Measurements from ENCODE around the gene RNF17. TPM values are rescaled to one million over a fixed set of nuclear protein-coding genes. Genes with fewer than 3 reads are reported as not detected.

RNF17 gene
- total and polyA plus RNA-seq, 2 experiments from 2014 or later, result not detected

- Histone ChIP-seq H3K4me3 (peak overlapping the region; percentile 34), H3K4me1 (ENCODE audit: low read depth) (no peaks in the 10 kb centered on the region), H3K27me3 (peaks cover 84% of the 10 kb centered on the region), H3K27ac (no peak overlapping the region), H3K36me3 (no peaks in the 10 kb centered on the region), H3K9me3 (ENCODE audit: low read depth) (no peaks in the 10 kb centered on the region)
- no peak for TF ChIP-seq CTCF (IDR thresholded peaks at IDR 0.05; ENCODE audit: low read depth, low read length)
- DNase-seq (ENCODE audit: low read depth in 1 of 2, low spot score in 1 of 2), result no peak
Measured at GRCh38 chr13:24745861-24746617, 17.9 kb upstream of the RNF17 start.

- no peak overlapping the region for H3K27ac ChIP-seq
- no peaks in the 10 kb centered on the region for H3K36me3 ChIP-seq
- no peaks in the 10 kb centered on the region for H3K4me1 ChIP-seq (ENCODE audit: low read depth)
- H3K4me3 ChIP-seq, result peak overlapping the region; percentile 34
- peak; percentile 37 for TF ChIP-seq CTCF (IDR thresholded peaks at IDR 0.05; ENCODE audit: low read depth, low read length)
- peak; percentile 38 to 57 for DNase-seq (ENCODE audit: low read depth in 1 of 2, low spot score in 1 of 2)
- peaks cover 86% of the 10 kb centered on the region for H3K27me3 ChIP-seq
- H3K9me3 ChIP-seq (ENCODE audit: low read depth), result no peaks in the 10 kb centered on the region
Measured at GRCh38 chr13:24746618-24747247, 17.2 kb upstream of the RNF17 start.

GRCh38 chr13:24747248-24748060 lies 16.5 kb upstream of the RNF17 start:
- DNase-seq (ENCODE audit: low read depth in 1 of 2, low spot score in 1 of 2), result peak; percentile 30 to 47

GRCh38 chr13:24748061-24748400 lies 15.9 kb upstream of the RNF17 start:
- Histone ChIP-seq H3K27ac (no peak overlapping the region), H3K9me3 (ENCODE audit: low read depth) (no peaks in the 10 kb centered on the region), H3K36me3 (no peaks in the 10 kb centered on the region), H3K27me3 (peaks cover 81% of the 10 kb centered on the region), H3K4me1 (ENCODE audit: low read depth) (no peaks in the 10 kb centered on the region), H3K4me3 (peak overlapping the region; percentile 34)
- no peak for TF ChIP-seq CTCF (IDR thresholded peaks at IDR 0.05; ENCODE audit: low read depth, low read length)
- DNase-seq (ENCODE audit: low read depth in 1 of 2, low spot score in 1 of 2), result peak in 1 of 2 donors; percentile 7

More at GRCh38 chr13:24747248-24748060, 16.5 kb upstream of the RNF17 start:
- H3K36me3 ChIP-seq, result no peaks in the 10 kb centered on the region
- no peaks in the 10 kb centered on the region for H3K4me1 ChIP-seq (ENCODE audit: low read depth)
- no peaks in the 10 kb centered on the region for H3K9me3 ChIP-seq (ENCODE audit: low read depth)
- H3K27me3 ChIP-seq, result peaks cover 86% of the 10 kb centered on the region
- H3K27ac ChIP-seq, result no peak overlapping the region
- H3K4me3 ChIP-seq, result peak overlapping the region; percentile 34
- TF ChIP-seq CTCF (IDR thresholded peaks at IDR 0.05; ENCODE audit: low read depth, low read length), result no peak

- Histone ChIP-seq H3K4me3 (no peak overlapping the region), H3K36me3 (no peaks in the 10 kb centered on the region), H3K27me3 (no peaks in the 10 kb centered on the region), H3K4me1 (ENCODE audit: low read depth) (no peaks in the 10 kb centered on the region), H3K27ac (no peak overlapping the region), H3K9me3 (ENCODE audit: low read depth) (no peaks in the 10 kb centered on the region)
- no peak for DNase-seq (ENCODE audit: low read depth in 1 of 2, low spot score in 1 of 2)
- TF ChIP-seq CTCF (IDR thresholded peaks at IDR 0.05; ENCODE audit: low read depth, low read length), result no peak
Measured at GRCh38 chr13:24759197-24759596, 4.8 kb upstream of the RNF17 start.

All from cardiac muscle cell (in vitro differentiated cells and primary cell).